Hematopoietic multipotent progenitor cell treated with erythropoietin and hydrocortisone succinate and interleukin-3 and kit ligand, for 15 days (in vitro differentiated cells): ENCODE data around the gene SGCD.

Experiments used
- DNase-seq: peaks from one replicate; pipeline ENCODE4 v3.0.0-alpha.2; 2015; ENCODE audit warnings: low spot score

SGCD gene

DNA sequence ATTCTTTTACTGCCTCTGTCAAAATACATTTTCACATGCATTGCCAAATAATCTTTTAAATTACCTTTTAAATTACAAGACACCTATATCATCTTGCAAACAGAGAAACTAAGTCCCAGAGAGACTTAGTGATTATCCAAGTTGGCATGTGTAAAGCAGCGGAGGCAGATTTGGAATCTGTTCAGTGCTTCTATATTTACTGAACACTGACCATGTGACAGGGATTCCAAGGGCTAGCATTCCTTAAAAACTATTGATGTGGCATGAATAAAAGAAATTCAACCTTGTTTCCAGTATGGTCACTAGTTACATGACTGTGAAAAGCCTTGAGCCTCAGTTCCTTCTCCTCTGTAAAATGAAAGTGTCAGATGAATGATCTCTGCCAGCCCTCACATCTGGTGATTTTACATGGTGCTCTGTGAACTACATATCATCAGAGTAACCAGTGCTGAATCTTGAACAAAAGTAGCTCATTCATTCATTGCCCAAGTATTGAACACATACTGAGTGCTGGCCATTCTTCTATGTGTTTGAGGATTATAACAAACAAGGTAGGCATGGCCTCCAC, 451.3 kb downstream of the SGCD start:
- DNase-seq, result no peak

DNA sequence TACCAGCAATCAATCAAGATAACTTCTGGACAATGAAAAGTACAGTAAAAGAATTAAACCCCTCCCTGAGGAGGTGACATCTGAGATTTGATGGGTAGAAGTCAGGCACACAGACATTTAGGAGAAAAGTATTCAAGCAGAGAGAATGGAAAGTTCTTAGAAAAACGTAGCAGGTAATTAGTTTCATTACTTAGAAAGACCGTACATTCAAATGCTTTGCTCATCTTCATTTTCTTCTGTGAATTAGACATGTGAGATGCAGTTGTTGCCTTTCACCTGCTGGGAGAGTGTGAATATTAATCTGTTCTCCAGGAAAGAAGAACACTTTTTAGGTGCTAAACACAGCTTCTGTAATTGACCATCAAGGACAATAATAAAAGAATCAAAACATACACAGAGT, 451.8 kb downstream of the SGCD start:
- DNase-seq, result no peak

DNA sequence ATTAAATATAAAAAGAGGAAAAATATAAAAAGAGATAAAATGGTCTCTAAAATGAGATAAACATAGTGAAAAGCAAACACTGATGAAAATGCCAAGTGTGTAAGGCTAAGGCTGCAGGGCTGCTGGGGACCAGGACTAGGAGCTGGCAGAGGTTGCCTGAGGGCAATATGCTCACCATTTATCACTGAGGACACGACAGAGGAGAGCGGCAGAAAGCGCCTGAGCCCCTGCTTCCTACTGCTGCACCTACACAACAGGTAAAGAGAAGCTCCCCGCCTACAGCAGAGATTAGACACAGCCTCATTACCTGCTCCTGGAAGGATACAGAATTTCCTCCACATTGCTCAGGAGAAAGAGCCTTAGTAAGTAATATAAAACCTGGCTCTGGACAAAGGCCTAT, 452.5 kb downstream of the SGCD start:
- DNase-seq, result no peak

DNA sequence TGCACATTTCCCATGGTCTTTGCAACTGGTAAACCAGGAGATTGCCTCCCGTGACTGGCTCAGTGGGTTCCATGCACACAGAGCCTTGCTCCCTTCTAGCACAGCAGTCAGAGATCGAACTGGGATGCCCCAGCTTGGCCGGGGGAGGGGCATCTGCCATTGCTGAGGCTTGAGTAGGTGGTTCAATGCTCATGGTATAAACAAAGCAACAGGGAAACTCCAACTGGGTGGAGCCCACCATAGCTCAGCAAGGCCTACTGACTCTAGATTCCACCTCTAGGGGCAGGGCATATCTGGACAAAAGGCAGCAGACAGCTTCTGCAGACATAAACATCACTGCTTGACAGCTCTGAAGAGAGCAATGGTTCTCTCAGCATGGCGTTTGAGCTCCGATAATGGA, 456.1 kb downstream of the SGCD start:
- no peak for DNase-seq

DNA sequence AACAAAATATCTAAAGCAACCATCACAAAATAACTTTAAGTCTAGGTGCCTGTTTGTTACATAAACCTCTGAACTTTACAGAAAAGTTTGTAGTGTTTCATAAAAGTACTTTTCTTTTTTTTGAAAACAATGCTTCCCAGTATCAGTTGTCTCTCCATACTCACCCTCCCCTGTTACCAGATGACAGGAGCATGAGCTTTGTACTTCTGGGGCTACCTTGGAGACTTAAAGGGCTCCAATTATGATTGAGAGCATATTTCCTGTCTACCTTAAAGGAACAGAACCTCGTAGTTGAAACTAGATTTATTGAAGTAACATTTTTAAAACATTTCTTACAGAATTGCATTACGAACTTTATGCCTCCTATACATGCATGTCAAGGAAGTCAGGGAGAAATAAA, 467.7 kb downstream of the SGCD start:
- no peak for DNase-seq

DNA sequence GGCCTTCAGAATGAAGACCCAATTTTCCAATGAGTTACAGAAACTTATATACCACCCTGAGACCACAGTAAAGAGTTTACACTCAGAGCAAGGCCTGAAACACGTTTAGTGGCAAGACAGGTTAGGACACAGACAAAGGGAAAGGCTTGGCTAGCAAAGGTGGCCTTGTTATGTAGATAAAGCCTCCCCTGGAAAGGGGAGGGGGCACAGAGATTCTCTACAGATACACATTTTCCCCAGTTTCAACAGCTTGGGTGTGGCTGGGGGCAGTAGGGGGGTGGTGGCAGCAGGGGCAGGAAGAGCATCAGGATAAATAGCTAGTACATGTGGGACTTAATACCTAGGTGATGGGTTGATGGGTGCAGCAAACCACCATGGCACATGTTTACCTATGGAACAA, 471.2 kb downstream of the SGCD start:
- DNase-seq, result no peak

DNA sequence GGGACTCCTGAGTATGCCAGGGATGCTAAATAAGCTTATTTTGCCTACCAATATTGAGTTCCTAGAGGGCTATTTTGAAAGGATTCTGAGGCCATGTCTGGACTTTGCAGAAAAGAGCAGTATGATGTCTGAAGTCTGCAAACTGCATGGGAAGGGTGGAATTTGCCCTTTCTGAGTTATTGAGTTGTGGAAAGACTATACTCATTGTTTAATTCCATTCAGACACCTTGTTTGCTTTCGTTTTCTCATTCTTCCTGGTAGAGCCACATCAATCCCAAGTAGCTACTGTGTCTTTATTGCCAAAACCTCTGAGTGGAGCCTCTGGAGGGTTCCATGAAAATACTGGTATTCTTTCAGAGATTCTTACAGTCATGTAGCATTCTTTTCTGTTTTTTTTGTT, 472.2 kb downstream of the SGCD start:
- DNase-seq, result no peak

DNA sequence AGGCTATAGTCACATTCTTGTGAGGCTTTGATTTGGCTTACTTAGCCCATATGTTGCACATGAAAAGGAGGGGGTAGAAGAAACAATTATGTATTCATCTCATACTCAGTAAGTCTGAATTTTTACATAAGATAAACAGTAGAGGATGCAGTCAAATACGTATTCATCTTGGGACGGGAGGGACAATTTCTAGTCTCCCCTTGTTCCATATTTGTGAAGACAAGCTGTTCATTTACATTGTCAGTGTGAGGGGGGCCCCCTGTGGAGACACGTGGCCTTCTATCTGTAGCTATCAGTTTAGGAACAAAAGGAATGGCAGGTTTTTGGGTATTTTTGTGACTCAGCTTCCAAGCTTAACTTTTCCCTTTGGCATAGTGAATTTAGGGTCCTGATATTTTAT, 474.0 kb downstream of the SGCD start:
- no peak for DNase-seq

DNA sequence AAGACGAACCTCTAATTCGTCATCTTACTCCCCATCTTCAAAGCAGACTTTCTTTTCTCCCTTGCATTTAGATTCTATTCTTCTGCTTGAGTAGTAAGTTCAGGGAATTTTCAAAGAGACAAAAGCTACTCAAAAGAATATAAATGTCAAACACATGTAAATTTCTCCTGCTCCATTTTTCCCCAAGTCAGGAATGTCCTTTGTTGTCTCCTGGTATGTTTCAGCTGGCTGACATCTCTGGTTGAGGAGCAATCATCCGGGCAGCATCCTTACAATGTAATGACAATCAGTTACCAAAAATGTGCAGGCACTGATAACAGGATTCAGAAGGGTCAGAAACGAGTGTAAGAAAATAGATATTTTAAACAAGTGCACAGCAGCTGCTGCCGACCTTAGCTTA, 475.5 kb downstream of the SGCD start:
- no peak for DNase-seq

DNA sequence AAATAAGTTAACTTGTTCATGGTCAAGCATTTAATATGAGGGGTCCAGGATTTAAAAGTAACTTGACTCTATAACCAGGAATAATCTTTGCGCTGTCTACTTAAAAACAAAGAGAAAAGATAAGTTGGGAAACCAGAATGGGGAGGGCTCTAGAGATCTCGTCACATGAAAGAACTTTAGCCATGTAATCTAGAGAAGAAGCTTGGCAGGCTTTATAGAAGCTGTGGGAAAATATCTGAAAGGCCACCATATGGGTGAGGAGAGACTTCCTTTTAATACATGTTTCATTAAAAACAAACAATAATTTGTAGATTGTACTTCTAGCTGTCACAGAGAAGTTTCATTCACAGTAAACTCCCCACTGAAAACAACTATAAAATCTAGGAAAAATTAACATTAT, 476.4 kb downstream of the SGCD start:
- no peak for DNase-seq

DNA sequence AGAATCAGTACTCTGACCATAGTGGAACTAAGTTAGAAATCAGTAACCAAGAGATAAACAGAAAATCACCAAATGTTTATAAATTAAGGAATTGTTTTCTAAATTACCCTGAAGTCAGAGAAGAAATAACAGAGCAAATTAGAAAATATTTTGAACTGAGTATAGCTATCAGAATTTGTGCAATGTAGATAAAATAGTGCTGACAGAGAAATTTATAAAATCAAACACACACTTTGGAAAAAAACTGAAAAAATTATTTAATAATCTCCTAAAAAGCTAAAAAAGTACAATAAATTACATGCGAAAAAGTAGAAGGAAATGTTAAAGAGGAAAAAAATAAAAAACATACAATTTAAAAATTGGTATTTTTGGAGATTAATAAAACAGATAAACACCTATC, 486.0 kb downstream of the SGCD start:
- no peak for DNase-seq

DNA sequence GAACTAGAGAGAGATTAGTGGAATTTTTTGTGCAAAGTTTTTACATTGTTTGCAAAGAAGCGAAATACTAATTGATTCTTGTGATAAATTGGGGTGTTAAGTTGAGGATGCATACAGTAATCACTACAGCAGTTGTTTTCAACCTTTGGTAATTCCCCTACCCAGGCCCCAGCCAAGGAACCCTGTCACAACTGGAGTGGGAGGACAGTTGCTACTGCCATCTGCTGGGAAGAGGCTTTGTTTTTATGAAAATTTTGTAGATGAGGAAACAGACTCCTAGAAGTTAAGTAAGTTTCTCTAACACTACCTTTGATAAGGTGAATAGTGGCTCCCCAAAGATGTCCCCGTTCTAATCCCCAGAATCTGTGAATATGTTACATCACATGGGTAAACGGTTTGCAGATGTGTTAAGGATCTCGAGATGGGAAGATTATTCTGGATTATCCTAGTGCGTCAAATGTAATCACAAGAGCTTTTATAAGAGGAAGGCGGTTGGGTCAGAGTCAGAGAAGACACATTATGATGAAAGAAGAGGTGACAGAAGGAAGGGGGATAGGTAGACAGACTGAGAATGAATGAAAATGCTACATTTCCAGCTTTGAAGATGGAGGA, 489.1 kb downstream of the SGCD start:
- no peak for DNase-seq
